NK-92 (cell line): Measurements from ENCODE around the gene FERD3L.

Source experiments
- DNase-seq: peaks from one replicate; lab custom pipeline; 2025; ENCODE audit not compliant: unreplicated experiment; lab: John Stamatoyannopoulos, UW

Gene FERD3L

DNA sequence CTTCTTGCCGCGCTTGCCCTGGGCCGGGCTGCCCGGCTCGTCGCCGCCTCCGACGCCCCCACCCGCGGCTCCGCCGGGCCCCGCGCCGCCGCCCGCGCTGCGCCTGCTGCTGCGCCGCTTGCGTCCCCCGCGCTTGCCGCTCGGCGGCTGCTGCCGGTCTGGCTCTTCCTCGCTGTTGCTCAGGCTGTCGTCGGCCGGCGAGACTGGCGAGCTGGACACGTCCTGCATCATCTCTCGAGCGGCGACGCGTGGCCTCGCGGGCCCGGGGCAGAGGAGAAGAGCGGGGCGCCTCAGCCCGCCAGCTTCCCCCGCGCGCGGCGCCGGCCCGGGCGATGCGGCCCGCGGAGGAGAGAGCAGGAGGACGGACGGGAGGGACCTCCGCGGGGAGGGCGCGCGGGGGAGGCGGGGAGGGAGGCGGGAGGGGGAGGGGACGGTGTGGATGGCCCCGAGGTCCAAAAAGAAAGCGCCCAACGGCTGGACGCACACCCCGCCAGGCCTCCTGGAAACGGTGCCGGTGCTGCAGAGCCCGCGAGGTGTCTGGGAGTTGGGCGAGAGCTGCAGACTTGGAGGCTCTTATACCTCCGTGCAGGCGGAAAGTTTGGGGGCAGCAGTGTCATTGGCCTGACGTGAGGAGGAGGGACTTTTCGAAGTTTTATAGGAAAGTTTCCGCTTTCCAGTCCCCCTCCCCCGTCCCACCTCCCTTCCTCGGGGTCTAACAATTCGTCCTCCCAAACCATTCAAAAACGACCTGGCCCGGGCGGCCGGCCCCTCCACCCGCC, 27.9 kb downstream of the FERD3L start, which contains the start of gene TWIST1:
TSS of gene TWIST1 (minus strand) at position 546 of the 779 bp plus-strand sequence. CDS start at position 231, 315 bp downstream.
- no peak for DNase-seq

DNA sequence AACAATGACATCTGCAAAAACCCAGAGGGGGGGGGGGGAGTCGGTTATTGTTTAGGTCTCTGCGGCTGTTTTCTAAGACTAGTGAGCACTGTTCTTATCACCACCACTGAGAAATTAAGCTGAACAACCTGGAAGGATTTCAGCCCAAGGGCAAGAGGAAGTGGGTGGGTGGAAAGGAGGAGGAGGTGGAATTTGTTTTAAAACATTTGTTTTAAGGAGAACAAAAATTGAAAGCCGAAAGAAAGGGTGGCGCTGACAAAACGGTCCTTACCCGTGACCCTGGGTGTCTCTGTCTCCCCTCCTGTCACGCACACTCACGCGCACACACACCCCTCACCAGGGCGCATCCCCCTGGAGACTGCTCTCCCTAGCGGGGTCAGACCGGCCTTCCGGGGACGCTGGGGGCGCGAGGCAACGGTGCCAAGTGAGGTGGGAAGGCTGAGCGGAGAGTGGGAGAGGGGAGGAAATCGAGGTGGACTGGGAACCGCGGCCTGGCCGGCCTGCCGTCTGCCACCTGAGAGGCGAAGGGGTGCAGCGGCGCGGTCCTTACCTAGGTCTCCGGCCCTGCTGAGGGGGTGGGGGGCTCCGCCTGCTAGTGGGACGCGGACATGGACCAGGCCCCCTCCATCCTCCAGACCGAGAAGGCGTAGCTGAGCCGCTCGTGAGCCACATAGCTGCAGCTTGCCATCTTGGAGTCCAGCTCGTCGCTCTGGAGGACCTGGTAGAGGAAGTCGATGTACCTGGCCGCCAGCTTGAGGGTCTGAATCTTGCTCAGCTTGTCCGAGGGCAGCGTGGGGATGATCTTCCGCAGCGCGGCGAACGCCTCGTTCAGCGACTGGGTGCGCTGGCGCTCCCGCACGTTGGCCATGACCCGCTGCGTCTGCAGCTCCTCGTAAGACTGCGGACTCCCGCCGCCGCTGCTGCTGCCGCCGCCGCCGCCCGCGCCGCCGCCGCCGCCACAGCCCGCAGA, 28.8 kb downstream of the FERD3L start:
- no peak for DNase-seq

DNA sequence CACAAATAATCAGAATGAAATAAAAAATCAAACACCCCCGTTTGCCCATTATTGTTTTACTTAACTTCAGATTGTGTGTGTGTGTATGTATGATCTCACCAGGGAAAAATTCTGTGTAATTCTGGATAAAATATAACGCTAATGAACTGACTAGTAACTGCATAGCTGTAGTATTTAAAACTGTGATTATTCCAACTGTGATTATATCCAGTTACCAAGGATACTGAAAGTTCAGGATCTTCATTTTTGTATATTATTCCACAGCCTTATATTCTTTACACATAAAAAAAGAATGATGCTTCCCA, 30.7 kb downstream of the FERD3L start:
- DNase-seq = no peak

DNA sequence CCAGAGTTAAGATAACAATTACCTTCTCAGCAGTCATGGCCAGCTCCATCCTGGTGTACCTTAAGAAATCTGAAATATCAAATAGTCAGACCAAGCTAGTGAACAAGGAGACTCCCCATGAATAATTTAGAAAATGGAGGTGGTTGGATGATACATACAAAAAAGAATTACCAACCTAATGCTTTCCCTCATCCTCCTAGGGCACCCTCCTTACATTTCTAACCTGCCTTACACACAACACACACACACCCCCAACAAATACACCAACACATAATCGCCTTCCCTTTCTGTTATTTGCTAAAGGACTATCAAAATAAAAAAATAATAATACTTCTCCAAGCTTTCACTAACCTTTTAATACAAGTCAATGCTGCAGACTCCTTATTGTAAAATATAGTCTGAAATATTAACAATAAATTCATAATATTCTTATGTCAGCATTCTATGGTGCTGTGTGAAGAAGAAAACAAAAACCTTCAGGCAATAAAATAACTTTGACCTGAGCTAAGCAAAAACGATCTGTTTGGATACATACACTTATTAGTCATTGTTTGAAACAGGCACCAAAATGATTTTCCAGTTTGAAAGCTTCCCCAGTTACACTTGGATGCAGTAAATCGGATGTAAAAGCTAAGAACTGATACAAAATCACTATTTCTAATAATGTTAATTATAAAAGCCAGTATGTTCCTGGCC, 31.2 kb downstream of the FERD3L start:
- DNase-seq = no peak

DNA sequence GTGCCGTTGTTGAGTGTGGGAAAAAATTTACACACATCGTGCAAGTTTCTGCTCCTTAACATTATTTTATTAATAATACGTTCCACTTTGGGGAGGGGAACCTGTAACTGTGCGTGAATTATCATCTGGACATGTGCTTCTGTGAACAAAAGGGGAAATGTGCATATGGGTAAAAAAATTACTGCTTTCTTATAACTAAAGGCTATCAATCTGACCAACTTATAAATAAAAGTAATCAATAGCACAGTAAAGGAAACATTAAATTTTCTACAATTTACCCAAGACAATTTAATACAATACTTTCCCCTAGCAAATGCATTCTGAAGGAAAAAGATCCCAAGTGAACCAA, 32.2 kb downstream of the FERD3L start:
- DNase-seq = no peak

DNA sequence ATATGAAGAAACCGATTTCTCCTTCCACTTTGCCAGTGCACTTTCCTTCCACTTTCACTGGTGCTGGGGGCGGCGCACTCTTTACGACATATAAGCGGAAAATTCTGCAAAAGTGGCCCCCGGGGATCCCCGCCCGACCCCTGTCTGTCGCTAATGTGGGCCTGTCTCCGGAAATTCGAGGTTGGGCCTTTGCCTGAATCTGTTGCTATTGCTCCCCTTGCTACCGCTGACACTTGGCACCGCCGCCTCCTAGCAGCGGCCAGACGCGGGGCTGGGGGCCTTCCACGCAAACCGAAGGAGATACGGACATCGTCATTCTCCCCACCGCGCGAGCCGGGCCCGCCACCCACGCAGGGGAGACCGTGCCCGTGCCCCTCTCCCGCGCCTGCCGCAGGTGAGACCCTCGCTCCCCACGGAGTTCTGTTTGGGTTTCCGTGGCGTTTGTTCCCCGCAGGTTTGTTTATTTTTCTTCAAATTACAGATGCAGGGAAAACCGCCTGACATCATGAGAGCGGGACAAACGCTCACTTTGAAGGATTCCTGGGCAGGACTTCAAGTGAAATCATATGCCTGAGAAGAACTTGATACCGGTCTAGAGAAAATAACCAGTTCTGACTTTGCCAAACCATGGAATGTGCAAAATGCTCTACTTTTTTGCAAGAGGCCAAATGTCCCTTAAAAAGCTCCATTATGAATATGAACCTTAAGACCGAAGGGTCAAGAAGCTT, 32.8 kb downstream of the FERD3L start:
- no peak for DNase-seq

DNA sequence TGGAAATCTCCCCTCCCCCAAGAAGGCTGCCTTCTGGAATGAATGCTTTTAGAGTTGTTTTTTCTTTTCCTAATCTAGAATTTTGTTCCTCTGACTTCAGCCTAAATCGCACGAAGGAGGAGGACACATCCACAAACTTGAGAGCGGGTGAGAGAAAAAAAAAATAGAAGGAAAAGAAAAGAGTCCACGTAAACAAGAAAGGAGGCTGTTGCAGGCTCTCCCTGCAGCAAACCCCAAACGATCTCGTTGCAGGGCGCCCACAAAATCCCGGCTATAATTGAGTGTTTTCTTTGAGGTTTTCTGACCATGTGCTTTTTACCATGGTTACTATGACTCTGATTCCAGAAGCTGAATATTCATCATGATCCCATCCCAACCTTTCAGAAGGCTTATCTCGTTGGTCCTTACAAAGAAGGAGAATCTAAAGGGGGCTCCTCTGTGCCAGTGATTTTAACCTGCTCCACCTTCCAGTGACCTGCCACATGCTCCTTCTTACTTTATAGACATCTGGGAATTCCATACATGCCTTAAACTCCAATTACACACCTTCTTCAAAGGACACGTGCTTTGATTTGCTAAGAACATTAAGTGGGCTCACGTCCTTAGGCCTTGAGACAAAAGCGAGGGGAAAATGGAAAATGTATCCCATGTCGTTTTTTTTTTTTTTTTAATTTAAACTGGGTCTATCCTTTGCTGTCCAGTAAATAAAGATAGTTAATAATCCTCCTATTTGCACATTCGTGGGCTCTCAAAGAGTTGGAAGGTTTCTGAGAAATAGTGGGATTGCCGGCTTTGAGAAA, 33.5 kb downstream of the FERD3L start:
- no peak for DNase-seq

DNA sequence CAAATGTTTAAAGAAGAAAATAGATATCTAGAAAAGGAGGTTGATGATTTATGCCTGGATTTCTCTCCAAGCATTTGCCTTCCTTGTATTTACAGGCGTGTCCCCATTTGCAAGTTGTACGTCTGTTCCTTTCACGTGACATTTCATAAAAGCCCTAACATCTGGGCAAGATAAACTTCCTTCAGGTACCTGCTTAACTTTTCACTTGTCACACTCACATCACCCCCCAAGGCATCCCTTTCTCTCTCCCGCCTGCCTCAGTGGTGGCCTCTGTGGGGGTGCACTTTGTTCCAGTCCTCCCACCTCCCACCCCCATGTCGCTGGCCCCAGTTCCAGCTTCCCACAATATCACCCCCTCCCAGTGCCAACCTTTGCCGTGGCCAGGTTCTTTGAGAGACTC, 34.4 kb downstream of the FERD3L start:
- DNase-seq = no peak

DNA sequence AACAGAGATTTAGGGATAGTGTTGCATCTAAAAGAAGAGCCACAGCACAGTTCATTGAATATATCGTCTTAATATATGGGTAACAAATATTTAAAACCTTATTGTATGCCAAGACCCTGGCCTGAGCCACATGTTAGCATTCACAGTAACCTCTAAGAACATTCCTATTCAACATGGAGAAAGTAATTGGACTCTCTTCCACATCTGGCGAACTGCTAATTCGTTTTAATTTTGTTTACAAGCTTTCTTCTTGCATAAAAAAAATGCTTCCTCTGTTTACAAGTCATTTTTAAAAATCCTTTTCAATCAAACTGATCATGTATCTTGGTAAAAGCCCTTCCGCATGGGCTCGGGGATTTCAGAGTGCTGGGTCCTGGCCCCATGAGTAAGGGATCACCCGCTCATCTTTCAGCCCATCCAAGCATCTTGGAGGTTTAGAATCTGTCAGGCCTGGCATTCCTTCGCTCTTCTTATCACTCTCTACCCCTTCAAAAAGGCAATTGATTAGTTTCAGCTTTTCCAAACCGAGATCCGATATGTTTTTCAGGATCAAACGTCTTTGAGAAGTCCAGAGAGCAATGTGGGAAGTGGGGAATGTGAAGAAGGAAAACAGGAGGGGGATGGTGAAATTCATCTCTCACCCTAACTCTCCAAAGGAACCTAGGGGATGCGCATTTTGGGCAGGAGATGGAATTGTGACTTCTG, 35.0 kb downstream of the FERD3L start:
- DNase-seq = no peak

DNA sequence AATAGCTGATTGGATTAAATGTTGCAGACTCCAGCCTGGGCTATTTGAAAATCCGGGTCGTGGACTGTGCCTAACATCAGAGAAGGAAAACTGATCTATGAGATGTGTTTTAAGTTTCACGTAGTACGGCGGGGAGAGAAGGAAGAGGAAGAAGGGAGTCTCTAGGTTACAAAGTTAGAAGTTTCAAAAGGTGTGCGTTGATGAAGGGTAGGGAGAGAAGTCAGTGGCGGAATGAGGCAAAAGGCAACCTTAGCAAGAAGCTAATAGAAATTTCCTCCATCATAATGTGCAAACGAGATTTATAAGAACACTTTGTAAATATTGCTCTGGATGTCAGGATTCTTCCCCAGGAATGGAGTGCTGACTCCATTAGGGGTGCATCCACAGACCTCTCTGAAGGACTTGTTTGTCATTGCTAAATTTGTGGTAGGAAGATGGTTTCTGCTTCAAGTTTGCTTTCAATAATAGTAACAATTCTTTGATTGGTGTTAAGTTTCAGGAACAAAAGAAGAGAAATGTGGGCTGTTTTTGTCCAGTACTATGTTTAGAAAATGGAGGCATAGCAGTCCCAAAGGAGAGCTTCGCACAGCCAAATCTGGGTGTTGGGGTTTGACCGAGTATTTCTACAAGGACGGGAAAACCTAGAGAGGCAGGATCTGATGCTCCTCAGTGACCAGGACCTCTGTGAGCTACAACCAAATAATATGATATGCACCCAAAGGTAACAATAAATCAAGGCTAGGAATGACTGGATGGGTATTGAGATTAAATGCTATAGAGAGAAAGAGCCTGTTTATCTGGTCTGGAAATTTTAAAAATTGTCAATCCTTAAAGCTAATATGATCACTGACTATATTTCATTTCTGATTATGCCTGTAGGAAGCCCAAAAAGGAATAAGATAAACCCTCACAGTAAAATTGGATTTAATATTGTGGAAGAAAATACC, 35.9 kb downstream of the FERD3L start:
- no peak for DNase-seq

DNA sequence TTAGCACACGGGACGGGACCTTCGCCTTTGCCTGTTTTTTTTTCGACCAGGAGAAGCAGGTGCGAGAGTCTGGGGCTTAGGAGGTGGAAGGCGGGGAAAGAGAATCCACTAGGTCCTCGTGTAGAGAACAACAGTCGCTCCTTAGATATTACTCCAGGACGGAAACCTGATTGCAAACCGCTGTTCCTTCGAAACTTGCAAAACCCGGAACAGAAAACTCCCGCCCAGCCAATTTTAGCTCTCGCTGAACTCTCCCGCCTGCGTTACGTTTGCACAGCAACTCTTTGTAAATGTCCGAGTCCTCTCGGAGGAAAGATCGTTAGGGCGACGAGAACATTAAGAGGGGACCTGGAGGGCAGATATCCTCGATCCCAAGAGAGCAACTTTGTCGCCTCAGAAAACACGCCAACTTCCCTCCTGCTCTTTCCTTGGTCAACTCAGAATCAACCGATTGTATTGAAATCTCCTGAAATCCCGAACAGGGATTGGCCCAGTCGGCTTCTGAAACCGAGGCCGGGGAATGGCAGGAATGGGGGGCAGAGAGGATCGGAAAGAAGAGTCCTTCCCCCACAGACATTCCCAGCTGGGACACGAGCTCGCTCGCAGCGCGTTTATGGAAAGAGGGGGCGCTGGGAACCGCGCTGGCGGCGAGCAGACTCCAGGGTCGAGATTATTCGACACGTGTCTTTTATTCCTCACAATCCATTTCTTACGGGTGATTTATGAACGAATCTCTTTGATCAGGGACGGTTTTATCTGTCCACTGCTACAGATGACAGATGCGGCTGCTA, 37.7 kb downstream of the FERD3L start:
- no peak for DNase-seq

DNA sequence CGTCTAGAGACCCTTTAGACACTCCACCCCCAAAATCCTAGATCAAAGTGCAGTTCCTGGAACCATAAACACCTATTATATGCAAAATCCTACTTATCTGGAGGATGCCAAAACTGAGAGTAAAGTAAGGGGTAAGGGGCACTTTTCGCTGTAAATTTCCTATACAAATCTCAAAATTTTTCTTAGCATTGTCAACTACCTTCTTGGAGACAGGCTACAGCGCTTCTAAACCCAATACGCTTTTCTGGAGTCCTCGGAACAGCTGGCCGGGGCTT, 38.2 kb downstream of the FERD3L start:
- DNase-seq = no peak

DNA sequence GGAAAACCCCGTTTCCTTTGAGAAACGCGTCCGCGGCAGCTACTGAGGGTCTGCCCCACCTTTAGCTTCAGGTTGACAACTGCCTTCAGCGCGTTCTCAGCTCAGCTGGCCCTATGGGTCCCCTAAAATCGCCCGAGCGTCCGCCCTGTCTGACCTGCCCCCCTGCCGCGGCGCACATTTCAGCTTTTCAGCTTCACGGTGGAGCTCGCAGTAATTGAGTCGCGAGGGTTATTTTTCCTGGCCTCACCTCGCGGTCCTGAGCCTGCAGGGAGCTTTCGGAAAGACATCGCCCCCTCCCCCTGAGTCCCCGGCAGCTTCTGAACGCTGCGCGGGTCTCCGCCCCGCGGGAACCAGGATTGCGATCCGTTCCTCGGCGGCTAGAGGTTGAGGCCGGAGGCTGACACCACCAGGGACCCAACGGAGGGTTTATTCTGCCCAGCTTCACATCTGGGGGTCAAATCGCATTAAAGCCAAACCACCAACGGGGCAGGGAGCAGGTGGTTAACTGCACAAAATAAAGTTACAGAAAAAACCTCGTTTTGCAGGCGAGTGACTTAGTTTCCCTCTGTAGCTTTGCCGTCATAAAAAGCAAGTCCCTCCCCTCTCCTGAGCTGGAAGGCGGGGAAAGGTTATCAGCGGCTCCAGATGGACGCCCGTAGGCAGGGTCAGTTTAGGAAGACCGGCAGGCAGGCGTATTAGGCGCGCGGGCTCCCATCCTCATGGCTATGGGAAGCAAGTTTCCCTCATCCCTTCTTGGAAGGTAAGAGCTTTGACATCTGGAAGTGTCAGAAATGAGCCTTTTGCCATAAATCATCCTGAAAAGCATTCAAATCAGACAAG, 38.8 kb downstream of the FERD3L start:
- DNase-seq = no peak

DNA sequence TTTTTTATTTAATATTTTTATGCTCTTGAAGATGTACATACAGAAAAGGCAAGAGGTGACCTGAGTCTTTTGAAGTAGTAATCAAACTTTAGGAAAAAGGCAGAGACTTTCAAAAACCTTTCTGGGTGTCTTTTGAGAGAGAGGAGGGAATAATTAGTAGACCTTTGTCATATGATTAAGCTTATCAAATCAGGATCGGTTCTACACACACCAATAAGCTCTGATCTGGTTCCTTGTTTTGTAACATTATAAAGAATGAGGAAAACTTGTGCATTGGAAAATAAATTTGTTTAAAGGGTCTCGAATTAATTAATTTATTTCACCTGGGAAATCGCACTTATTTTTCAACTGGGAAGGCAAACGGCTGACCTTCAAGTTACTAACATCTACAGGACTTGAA, 39.7 kb downstream of the FERD3L start:
- no peak for DNase-seq

DNA sequence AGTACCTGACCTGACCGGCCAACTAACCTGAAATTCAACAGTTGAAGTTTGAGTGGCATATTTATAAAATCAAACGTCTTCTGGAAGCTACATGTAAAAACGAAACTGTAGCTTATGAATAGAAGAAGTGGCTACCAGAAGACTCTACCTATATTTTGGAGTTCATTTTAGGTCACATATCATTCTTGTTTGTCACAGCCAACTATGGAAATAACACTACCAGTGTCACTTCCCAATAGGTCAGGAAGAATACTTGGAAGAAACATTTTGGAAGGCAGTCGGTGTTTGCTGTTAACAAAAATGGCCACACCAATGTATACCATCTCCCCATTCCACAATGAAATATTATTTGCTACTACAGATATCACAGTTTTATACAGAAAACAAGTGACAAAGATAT, 40.4 kb downstream of the FERD3L start:
- DNase-seq = no peak

DNA sequence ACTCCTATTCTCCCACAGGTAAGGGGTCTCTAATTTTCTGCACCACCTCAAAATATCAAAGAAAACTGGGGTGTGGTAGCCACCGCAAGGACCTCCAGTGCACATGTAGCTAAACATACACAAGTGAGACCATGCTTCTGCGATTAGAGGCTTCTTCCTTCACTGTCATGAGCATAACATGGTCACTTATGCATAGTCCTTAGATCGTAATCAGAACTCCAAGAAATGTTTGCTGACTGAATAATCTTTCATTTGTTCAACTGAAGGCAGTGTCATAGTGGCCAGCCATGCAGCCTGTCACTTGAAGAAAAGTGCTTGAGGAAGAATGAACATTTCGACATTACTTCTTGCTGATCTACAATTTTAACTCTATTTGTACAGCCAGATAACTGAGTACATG, 42.3 kb downstream of the FERD3L start:
- no peak for DNase-seq

DNA sequence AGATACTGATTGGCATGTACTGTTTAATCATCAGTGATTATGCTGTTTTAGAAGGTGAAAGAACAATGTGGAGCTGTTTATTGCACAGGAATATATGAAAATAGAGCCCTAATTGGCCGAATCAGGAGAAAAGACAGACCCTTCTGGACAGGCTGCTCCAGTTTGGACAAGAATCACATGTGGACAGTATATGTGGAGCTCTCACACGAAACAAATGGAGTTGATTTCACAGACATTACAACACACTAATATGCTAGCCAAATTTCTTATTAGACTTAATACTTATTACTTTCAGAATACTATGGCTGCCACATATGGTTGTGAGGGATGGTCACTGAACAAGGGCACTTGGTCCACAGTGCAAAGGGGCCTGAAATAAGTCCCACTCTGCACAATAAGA, 43.3 kb downstream of the FERD3L start:
- no peak for DNase-seq
